Measurements from ENCODE around the gene HHAT. TPM values are rescaled to one million over a fixed set of nuclear protein-coding genes. Genes with fewer than 3 reads are reported as not detected.

The HHAT gene
- polyA plus RNA-seq, 1 donor from 2014 or later, result 5.3 TPM

- H3K9me3 ChIP-seq (ENCODE audit: low read length), result no peaks in the 10 kb centered on the region
- no peak overlapping the region for H3K27ac ChIP-seq (ENCODE audit: low read length)
- no peaks in the 10 kb centered on the region for H3K79me2 ChIP-seq (replicated peaks; ENCODE audit: insufficient read depth, low read length)
- no peaks in the 10 kb centered on the region for H3F3A ChIP-seq (ENCODE audit: insufficient read depth, low read length, poor library complexity, severe bottlenecking)
- no peaks in the 10 kb centered on the region for H4K20me1 ChIP-seq (ENCODE audit: insufficient read depth)
- H3K4me3 ChIP-seq (ENCODE audit: low read length), result no peak overlapping the region
- TF ChIP-seq SMC3 (conservative IDR thresholded peaks at IDR 0.05; ENCODE audit: poor library complexity) (no peak), EP300 (conservative IDR thresholded peaks at IDR 0.05; ENCODE audit: poor library complexity, severe bottlenecking) (no peak), RAD21 (conservative IDR thresholded peaks at IDR 0.05) (no peak), REST (IDR thresholded peaks at IDR 0.05; ENCODE audit: borderline replicate concordance) (no peak), MXI1 (conservative IDR thresholded peaks at IDR 0.05; ENCODE audit: poor library complexity, severe bottlenecking) (no peak), TAF1 (IDR thresholded peaks at IDR 0.05; ENCODE audit: low read depth) (no peak), POLR2AphosphoS5 (IDR thresholded peaks at IDR 0.05) (no peak), EZH2 (IDR thresholded peaks at IDR 0.05; ENCODE audit: borderline replicate concordance, insufficient read depth, low read length, poor library complexity, severe bottlenecking) (no peak)
- TF ChIP-seq, protein P1, sequence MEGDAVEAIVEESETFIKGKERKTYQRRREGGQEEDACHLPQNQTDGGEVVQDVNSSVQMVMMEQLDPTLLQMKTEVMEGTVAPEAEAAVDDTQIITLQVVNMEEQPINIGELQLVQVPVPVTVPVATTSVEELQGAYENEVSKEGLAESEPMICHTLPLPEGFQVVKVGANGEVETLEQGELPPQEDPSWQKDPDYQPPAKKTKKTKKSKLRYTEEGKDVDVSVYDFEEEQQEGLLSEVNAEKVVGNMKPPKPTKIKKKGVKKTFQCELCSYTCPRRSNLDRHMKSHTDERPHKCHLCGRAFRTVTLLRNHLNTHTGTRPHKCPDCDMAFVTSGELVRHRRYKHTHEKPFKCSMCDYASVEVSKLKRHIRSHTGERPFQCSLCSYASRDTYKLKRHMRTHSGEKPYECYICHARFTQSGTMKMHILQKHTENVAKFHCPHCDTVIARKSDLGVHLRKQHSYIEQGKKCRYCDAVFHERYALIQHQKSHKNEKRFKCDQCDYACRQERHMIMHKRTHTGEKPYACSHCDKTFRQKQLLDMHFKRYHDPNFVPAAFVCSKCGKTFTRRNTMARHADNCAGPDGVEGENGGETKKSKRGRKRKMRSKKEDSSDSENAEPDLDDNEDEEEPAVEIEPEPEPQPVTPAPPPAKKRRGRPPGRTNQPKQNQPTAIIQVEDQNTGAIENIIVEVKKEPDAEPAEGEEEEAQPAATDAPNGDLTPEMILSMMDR (IDR thresholded peaks at IDR 0.05; ENCODE audit: poor library complexity, severe bottlenecking), result no peak
- H3K9ac ChIP-seq (ENCODE audit: low read length), result no peak overlapping the region
- H3K4me2 ChIP-seq (ENCODE audit: low read length), result no peak overlapping the region
- H3K36me3 ChIP-seq (ENCODE audit: insufficient read depth, low read length), result no peaks in the 10 kb centered on the region
- no peaks in the 10 kb centered on the region for H3K9me2 ChIP-seq (ENCODE audit: insufficient read depth, low read length)
- no peaks in the 10 kb centered on the region for H3K27me3 ChIP-seq (ENCODE audit: insufficient read depth, low read depth, low read length)
- no peak overlapping the region for H2AFZ ChIP-seq (ENCODE audit: low read depth, low read length)
Observed at GRCh38 chr1:210573141-210573540, 244.4 kb downstream of the HHAT start.

DNA sequence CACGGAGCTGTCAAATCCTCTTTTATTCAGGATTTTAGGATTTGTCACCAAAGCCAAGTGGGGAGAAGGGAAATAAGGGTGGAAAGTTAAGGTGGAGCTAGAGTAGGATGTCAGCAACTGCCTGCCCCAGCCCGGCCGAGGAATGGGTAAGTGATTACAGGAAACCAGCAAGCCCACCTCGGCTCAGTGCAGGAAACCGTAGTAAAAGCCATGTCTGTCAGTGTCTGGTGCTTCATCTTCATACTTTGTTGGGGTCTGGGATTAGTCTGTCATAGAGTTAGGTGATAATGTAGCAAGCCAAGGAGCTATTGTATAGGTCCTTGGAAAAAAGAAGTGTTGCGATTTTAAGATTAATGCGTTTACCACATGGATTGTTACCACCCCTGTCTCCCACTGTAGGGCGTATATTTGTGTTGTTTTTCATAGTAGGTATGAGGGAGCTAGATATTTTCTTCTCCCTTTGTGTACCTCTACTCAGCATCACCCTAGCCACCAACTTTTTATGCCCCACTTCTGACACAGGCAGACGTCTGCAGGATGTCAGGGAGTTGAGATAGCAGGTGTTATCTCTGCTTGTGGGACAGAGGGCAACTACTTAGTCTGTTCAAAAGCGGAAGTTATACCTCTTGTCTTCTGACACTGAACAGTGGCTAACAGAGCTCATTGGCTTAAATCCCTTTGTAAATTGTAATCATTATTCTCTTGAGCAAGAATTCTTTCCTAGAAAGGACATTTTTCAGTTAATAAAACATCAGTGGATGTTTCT is 253.7 kb downstream of the HHAT start:
- Histone ChIP-seq H3K4me2 (ENCODE audit: low read length) (no peak overlapping the region), H3K79me2 (replicated peaks; ENCODE audit: insufficient read depth, low read length) (no peaks in the 10 kb centered on the region), H3K9me2 (ENCODE audit: insufficient read depth, low read length) (no peaks in the 10 kb centered on the region), H3K27ac (ENCODE audit: low read length) (no peak overlapping the region), H3K9ac (ENCODE audit: low read length) (no peak overlapping the region), H3K4me3 (ENCODE audit: low read length) (no peak overlapping the region), H4K20me1 (ENCODE audit: insufficient read depth) (no peaks in the 10 kb centered on the region), H3K9me3 (ENCODE audit: low read length) (no peaks in the 10 kb centered on the region), H3K27me3 (ENCODE audit: insufficient read depth, low read depth, low read length) (no peaks in the 10 kb centered on the region), H3F3A (ENCODE audit: insufficient read depth, low read length, poor library complexity, severe bottlenecking) (no peaks in the 10 kb centered on the region), H3K36me3 (ENCODE audit: insufficient read depth, low read length) (no peaks in the 10 kb centered on the region), H2AFZ (ENCODE audit: low read depth, low read length) (no peak overlapping the region)
- TF ChIP-seq TAF1 (IDR thresholded peaks at IDR 0.05; ENCODE audit: low read depth), result no peak
- no peak for TF ChIP-seq SMC3 (conservative IDR thresholded peaks at IDR 0.05; ENCODE audit: poor library complexity)
- TF ChIP-seq RAD21 (conservative IDR thresholded peaks at IDR 0.05), result no peak
- TF ChIP-seq MXI1 (conservative IDR thresholded peaks at IDR 0.05; ENCODE audit: poor library complexity, severe bottlenecking), result no peak
- TF ChIP-seq, protein P1 (IDR thresholded peaks at IDR 0.05; ENCODE audit: poor library complexity, severe bottlenecking), result no peak
- no peak for TF ChIP-seq POLR2AphosphoS5 (IDR thresholded peaks at IDR 0.05)
- TF ChIP-seq EZH2 (IDR thresholded peaks at IDR 0.05; ENCODE audit: borderline replicate concordance, insufficient read depth, low read length, poor library complexity, severe bottlenecking), result no peak
- no peak for TF ChIP-seq REST (IDR thresholded peaks at IDR 0.05; ENCODE audit: borderline replicate concordance)
- TF ChIP-seq EP300 (conservative IDR thresholded peaks at IDR 0.05; ENCODE audit: poor library complexity, severe bottlenecking), result no peak
